ENCODE results near the gene CCDC88A. TPM values are rescaled to one million over a fixed set of nuclear protein-coding genes. Genes with fewer than 3 reads are reported as not detected.

Gene CCDC88A
- total RNA-seq, 1 experiment from 2014 or later, result 12.3 TPM

DNA sequence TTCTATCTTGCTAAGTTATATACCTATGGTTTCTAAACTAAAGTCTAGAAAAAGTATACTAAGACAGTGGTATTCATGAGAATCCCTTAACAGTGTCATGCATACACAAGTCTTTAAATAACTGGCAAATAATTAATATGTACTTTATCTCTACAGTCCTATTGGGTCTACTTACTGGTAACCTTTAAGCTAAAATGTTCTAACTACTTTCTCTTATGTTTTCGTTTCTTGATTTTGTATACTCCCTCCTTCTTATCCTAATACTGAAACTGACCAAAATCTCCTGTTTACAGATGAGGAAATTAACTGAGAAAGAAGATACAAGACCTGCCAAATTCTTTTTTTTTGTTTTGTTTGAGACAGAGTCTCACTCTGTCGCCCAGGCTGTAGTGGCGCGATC is 74.6 kb downstream of the CCDC88A start:
- H3K4me1 ChIP-seq (replicated peaks; ENCODE audit: insufficient read depth), result no peaks in the 10 kb centered on the region
- TF ChIP-seq, protein P1, sequence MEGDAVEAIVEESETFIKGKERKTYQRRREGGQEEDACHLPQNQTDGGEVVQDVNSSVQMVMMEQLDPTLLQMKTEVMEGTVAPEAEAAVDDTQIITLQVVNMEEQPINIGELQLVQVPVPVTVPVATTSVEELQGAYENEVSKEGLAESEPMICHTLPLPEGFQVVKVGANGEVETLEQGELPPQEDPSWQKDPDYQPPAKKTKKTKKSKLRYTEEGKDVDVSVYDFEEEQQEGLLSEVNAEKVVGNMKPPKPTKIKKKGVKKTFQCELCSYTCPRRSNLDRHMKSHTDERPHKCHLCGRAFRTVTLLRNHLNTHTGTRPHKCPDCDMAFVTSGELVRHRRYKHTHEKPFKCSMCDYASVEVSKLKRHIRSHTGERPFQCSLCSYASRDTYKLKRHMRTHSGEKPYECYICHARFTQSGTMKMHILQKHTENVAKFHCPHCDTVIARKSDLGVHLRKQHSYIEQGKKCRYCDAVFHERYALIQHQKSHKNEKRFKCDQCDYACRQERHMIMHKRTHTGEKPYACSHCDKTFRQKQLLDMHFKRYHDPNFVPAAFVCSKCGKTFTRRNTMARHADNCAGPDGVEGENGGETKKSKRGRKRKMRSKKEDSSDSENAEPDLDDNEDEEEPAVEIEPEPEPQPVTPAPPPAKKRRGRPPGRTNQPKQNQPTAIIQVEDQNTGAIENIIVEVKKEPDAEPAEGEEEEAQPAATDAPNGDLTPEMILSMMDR (conservative IDR thresholded peaks at IDR 0.05), result no peak
- TF ChIP-seq EZH2 (IDR thresholded peaks at IDR 0.05; ENCODE audit: low read depth), result no peak
- no peaks in the 10 kb centered on the region; the same call in 1 of the 2 replicates for H3K9me2 ChIP-seq (ENCODE audit: insufficient read depth)
- no peaks in the 10 kb centered on the region for H3K79me2 ChIP-seq (ENCODE audit: low read depth)
- no peaks in the 10 kb centered on the region for H3K27me3 ChIP-seq (ENCODE audit: insufficient read depth, low read depth)
- BruUV-seq (replicated peaks), result no TSS peak
- no peaks in the 10 kb centered on the region for H3F3A ChIP-seq (ENCODE audit: insufficient read depth, low read depth)
- intact Hi-C loops (cut with micrococcal nuclease; ENCODE audit: unreplicated experiment), result no loop called here
- ChIA-PET CTCF (no interaction called here), POLR2A (ENCODE audit: unreplicated experiment) (no interaction called here)
- no peaks in the 10 kb centered on the region for H3K9me3 ChIP-seq (ENCODE audit: insufficient read depth, low read depth)
- no peak overlapping the region for H2AFZ ChIP-seq
- no peak for DNase-seq
- H4K20me1 ChIP-seq (ENCODE audit: insufficient read depth), result no peaks in the 10 kb centered on the region
- no peak overlapping the region for H3K27ac ChIP-seq
- H3K36me3 ChIP-seq (ENCODE audit: low read depth), result no peaks in the 10 kb centered on the region
- no peak overlapping the region for H3K4me2 ChIP-seq
- no peak overlapping the region for H3K4me3 ChIP-seq

DNA sequence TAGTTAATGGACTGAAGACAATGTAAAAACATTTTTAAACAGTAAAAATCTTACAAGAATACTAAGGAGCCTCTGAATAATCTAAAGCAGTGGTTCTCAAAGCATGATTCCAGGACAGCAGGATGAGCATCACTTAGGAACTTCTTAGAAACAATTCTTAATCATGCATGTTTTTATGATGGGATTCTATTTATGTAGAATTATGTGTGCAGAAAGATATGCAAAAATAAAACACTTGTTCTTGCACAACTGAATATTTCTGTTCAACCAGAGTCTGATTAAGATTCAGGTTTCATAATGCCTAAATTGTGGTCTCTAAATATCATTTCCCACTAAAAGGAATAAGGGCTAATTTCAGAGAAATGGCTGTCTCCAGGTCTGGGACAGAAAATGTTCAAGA is 81.4 kb downstream of the CCDC88A start:
- Histone ChIP-seq H3F3A (ENCODE audit: insufficient read depth, low read depth) (no peaks in the 10 kb centered on the region), H3K9me3 (ENCODE audit: insufficient read depth, low read depth) (no peaks in the 10 kb centered on the region), H3K27ac (no peak overlapping the region), H3K4me1 (replicated peaks; ENCODE audit: insufficient read depth) (no peaks in the 10 kb centered on the region), H3K27me3 (ENCODE audit: insufficient read depth, low read depth) (no peaks in the 10 kb centered on the region), H3K4me3 (no peak overlapping the region), H4K20me1 (ENCODE audit: insufficient read depth) (no peaks in the 10 kb centered on the region), H3K9me2 (ENCODE audit: insufficient read depth) (no peaks in the 10 kb centered on the region; the same call in 1 of the 2 replicates), H3K36me3 (ENCODE audit: low read depth) (no peaks in the 10 kb centered on the region), H3K79me2 (ENCODE audit: low read depth) (no peaks in the 10 kb centered on the region), H2AFZ (no peak overlapping the region), H3K4me2 (no peak overlapping the region)
- intact Hi-C loops (cut with micrococcal nuclease; ENCODE audit: unreplicated experiment), result no loop called here
- no peak for DNase-seq
- ChIA-PET CTCF (no interaction called here), POLR2A (ENCODE audit: unreplicated experiment) (no interaction called here)
- no TSS peak for BruUV-seq (replicated peaks)
- TF ChIP-seq EZH2 (IDR thresholded peaks at IDR 0.05; ENCODE audit: low read depth), result no peak
- TF ChIP-seq, protein P1 (conservative IDR thresholded peaks at IDR 0.05), result no peak

DNA sequence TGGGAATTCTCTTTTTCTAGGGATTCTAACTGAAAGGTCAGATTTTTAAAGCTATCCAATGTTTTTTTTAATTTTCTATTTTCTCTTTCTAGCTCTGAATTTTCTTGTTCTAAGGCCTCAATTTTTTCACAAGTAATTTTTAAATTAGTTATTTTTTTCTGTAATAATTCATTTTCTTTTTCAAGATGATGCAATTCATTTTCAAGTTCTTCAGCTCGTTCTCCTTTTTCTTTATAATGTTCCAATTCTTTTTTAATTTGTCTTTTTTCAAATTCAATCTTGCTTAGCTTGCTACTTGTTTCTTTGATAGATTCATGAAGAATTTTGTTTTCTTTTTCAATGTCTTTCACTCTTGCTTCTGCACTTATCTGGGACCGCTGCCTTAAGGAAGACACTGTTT is 84.9 kb downstream of the CCDC88A start:
- no peak for DNase-seq
- TF ChIP-seq, protein P1 (conservative IDR thresholded peaks at IDR 0.05), result no peak
- no peak for TF ChIP-seq EZH2 (IDR thresholded peaks at IDR 0.05; ENCODE audit: low read depth)

More for the DNA sequence above, 84.9 kb downstream of the CCDC88A start:
- Histone ChIP-seq H2AFZ (no peak overlapping the region), H3K4me1 (replicated peaks; ENCODE audit: insufficient read depth) (no peaks in the 10 kb centered on the region), H3K27ac (no peak overlapping the region), H3K27me3 (ENCODE audit: insufficient read depth, low read depth) (no peaks in the 10 kb centered on the region), H3K9me3 (ENCODE audit: insufficient read depth, low read depth) (no peaks in the 10 kb centered on the region), H3K36me3 (ENCODE audit: low read depth) (no peaks in the 10 kb centered on the region), H3K9me2 (ENCODE audit: insufficient read depth) (no peaks in the 10 kb centered on the region), H3K79me2 (ENCODE audit: low read depth) (no peaks in the 10 kb centered on the region), H3K4me3 (no peak overlapping the region), H3F3A (ENCODE audit: insufficient read depth, low read depth) (no peaks in the 10 kb centered on the region), H4K20me1 (ENCODE audit: insufficient read depth) (no peaks in the 10 kb centered on the region), H3K4me2 (no peak overlapping the region)
- intact Hi-C loops (cut with micrococcal nuclease; ENCODE audit: unreplicated experiment), result no loop called here
- POLR2A ChIA-PET (ENCODE audit: unreplicated experiment), result no interaction called here
- no TSS peak for BruUV-seq (replicated peaks)
- CTCF ChIA-PET, result interaction anchor here (0.7 kb wide), 1 partner anchor 97 kb away, joined by 3 read pairs; no protein-coding TSS in a partner anchor
